Activated CD4-positive, alpha-beta T cell treated with anti-CD3 and anti-CD28 coated beads for 1 hour (primary cell): ENCODE measurements around the gene CELF5.
"Not testable (repeated sequence)": the region's sequence is repeated elsewhere in the genome, so short reads cannot be mapped to it uniquely, and the experiment has no call there.

Experiments
- DNase-seq: peaks from one replicate; pipeline ENCODE4 v3.0.0-alpha.2; 2020

The CELF5 gene

DNA sequence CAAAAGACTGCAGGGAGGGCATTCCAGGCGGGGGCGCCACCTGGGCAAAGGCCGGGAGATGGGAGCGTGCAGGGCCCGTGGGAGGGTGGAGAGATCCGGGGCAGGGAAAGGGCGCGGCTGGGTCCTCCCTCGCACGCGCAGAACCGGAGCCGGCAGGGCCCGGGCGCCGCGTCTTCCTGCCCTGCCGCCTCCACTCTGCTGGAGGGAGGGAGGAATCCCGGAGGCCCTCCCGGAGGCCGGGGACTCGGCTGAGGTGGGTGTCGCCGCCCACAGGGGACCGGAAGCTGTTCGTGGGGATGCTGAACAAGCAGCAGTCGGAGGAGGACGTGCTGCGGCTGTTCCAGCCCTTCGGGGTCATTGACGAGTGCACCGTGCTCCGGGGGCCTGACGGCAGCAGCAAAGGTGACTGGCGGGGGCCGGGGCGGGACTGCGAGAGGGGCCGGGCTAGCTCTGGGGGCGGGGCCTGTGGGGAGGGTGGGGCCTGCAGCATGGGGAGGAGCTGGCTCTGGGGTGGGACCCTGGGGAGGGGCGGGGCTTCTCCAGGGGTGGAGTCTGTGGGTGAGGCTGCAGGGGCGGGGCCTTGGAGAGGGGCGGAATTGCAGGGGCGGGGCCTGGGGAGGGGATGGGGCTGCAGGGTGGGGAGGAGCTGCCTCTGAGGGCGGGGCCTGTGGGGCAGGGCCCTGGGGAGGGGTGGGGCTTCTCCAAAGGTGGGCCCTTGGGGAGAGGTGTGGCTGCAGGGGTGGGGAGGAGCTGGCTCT lies 51.3 kb downstream of the CELF5 start:
- DNase-seq, result peak; percentile 85

DNA sequence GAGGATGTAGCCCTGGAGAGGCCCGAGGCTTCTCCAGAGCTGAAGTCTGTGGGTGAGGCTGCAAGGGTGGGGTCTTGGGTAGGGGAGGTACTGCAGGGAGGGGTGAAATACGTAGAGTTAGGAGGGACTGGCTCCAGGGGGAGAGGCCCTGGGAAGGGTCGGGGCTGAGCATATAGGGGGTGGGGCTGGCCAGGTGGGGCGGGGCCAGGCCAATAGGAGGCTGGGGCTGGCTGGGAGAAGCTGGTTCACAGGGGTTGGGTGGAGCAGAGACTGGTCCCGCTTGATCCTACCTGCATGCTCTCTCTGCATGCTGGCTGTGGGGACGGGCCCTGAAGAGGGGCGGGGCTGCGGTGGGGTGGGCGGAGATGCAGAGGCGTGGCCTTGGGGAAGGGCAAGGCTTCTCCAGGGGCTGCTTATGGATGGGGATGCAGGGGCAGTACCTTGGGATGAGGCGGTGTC lies 51.9 kb downstream of the CELF5 start:
- peak; percentile 29 for DNase-seq

DNA sequence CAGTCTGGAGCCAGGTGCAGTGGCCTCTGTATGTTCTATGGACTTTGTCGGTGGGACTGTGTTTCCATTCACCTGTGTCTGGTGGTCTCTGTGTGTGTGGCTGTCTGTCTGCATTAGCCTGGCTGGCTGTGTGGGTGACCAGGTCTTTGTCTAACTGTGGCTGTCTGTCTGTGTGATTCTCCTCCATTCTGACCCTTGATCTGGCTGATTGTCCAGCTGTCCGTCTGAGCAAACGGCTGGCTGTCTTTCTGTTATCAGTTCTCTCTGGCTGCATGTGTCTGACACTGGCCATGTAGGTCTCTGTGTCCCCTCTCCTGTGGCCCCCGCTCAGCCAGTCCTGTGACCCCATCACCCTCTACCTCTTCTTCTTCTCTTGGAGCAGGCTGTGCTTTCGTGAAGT lies 53.2 kb downstream of the CELF5 start:
- DNase-seq, result no peak

DNA sequence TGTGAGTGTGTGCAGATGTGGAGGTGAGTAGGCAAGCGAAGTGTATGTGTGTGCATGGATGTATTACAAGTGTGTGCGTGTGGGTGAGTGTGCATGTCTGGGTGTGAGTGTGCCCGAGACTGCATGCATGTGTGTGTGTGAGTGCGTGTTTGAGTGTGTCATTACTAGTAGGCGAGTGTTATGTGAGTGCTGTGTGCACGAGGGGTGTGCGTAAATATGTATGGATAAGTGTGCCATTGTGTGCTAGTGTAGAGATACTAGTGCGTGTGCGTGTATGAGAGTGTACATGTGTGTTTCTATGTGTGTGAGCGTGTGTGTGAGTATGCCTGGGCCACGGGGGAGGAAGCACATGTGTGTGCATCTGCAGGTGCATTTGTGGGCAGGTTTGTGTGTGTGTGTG lies 53.8 kb downstream of the CELF5 start:
- DNase-seq, result no peak

DNA sequence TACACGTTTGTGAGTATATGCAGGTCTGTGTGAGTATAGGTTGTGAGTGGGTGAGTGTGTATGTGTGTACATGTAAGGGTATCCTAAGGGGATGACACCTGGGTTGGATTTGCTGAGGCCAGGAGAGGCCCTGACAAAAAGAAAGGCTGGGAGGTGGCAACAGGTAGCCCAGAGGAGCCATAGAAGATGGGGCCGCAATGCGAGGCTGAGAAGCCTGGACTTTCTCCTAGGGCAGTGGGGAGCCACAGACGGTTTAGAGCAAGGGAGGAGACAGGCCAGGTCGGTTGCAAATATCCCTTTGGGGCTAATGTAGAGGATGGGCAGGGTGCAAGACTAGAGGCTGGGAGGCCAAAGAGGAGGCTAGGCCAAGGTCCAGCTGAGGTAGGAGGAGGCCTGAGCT lies 54.3 kb downstream of the CELF5 start:
- DNase-seq, result no peak

DNA sequence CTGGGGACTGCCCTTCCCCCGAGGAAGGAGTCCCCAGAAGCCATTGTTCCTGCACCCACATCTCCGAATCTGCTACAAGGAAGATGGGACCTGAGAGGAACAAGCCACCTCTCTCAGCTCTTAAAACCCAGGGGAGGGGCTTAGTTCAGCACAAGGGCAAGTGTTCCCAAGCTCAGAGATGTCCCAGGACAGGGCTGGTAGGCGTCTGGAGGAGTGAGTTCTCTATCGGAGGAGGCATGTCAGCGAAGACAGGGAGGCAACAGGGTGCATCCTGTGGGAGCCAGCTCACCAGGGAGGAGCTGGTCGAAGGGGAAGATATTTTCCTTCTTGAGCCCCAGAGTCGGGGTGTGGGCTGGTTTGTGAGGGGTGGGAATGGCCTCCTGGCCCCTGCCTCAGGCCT lies 54.8 kb downstream of the CELF5 start:
- no peak for DNase-seq

DNA sequence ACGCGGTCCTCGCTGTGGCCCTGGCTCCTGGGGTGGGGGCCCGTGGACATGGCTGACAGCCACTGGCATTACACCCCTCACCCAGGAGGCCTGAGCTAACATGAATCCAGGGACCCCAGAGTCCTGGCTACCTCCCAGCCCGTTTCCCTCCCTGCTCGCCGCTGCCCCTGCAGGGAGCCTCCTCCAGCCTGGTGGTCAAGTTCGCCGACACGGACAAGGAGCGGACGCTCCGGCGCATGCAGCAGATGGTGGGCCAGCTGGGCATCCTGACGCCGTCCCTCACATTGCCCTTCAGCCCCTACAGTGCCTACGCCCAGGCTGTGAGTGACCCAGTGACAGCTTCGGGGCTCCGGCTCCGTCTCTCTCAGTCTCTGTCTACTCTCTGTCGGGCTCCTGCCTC lies 56.6 kb downstream of the CELF5 start:
- DNase-seq, result no peak

DNA sequence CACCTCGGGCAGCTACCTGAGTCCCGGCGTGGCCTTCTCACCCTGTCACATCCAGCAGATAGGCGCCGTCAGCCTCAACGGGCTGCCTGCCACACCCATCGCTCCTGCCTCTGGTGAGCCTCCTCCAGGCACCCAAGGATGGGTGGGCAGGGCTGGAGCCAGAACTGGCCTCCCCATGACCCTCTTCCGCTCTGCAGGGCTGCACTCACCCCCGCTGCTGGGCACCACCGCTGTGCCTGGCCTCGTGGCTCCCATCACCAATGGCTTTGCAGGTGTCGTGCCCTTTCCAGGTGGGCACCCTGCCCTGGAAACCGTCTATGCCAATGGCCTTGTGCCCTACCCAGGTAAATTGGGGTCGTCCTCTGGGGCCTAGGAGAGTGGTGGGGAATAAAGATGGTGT lies 57.7 kb downstream of the CELF5 start:
- DNase-seq, result no peak

DNA sequence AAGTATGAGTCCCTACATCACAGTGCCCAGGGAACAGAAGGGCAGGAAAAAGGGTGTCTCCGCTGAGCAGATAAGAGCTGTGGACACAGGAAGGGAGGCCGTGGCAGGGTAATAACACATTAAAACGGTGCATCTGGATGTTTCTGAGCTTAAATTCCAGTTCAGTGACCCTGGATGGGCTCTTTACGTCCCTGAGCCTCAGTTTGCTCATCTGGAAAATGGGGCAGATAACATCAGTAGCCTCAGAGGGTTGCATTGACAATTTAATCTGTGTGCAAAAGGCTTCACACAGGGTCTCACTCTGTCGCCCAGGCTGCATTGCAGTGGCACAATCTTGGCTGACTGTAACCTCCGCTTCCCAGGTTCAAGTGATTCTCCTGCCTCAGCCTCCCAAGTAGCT lies 58.1 kb downstream of the CELF5 start:
- DNase-seq, result no peak

DNA sequence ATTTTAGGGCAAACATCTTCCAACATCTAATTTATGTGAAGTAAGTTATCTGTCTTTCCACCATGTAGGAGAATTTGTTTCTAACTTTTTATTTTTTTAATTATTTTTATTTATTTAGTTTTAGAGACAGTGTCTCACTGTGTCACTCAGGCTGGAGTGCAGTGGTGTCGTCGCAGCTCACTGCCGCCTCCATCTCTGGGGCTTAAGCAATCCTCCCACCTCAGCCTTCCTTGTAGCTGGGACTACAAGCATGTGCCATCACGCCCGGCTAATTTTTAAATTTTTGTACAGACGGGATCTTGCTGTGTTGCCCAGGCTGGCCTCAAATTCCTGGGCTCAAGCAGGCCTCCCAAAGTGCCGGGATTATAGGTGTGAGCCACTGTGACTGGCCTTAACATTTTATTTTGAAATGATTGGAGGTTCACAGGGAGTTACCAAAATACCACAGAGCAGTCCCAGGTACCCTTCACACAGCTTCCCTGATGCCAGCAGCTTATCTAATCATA lies 58.8 kb downstream of the CELF5 start:
- DNase-seq, result no peak

DNA sequence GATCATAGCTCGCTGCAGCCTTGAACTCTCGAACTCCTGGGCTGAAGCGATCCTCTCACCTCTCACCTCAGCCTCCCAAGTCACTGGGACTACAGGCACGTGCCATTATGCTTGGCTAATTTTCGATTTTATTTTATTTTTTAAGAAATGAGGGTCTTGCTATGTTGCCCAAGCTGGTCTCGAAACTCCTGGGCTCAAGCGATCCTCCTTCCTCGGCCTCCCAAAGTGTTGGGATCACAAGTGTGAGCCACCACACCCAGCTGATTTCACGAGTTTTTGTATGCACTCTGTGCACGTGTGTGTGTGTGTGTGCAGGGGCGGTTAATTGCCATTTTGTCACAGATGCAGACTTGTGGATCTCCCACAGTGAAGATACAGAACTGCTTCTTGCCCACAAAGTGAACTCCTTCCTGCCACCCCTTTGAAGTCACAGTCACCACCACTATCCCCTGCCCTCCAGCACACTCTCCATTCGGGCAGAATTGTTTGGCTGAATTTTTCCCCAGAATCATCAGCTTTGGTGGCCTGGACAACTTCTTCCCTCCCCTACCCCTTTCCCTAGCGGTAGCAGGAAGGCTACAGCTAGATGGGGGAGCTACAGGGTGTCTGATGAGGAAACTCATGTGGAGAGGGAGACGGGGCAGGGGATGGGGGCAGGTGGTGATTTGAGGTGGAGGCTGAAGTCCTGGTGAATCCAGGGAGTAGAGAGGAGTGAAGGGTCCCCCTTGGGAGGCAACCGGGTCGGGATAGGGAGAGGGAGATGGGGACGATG lies 59.6 kb downstream of the CELF5 start:
- DNase-seq, result no peak

DNA sequence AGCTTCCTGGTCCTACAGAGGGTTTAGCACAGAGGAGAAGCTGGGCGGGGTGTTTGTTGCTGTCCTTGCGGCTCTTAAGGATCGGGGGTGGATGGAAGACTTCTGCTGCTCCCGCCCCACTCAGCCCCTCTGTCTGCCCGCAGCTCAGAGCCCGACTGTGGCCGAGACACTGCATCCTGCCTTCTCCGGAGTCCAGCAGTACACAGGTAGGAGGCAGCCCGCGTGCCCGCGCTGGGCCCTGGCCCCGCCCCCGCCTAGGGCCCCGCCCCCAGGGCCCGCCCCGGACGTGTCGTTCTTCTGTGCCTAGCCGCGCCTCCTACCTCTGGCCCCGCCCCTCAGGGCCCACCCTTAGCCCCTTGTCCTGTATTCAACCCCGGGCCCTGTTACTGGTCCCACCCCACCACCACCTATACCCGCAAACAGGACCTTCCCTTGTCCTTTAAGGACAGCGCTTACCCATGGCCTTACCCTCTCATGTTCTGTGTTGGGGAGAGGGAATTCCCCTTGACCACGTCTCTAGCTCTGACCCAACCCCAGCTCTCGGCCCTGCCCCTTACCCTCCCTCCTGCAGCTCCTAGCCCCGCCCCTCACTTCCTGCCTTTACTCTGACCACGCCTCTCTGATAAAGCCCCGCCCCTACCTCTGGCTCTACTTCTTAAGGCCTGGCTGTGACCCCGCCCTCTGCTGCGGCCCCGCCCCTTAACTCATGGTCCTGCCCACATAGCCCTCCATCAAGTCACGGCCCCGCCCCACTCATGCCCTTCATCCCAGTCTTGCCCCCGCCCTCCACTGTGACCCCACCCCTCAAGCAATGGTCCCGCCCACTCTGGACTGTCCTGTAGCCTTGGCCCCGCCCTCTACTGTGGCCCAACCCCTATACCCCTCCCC lies 60.5 kb downstream of the CELF5 start:
- DNase-seq, result peak; percentile 31

DNA sequence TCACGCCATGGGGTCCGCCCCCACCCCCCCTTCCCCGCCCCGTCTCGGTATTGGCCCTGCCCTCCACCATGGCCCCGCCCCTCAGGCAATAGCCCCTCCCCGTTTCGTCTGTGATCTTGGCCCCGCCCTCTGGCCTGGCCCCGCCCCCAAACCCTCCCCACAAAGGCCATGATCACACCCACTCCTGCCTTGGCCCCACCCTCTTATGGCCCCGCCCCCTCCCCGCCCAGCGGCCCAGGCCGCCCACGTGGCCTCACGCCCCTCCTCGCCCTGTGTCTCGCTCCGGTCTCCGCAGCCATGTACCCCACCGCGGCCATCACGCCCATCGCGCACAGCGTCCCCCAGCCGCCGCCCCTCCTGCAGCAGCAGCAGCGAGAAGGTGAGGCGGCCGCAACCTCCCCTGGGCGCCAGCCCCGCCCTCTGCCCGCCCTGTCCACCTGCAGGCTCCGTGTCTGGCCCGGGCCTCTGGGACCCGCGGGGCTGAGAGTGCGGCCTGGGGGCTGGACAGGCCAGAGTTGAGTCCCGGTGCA lies 61.3 kb downstream of the CELF5 start:
- DNase-seq, result no peak

DNA sequence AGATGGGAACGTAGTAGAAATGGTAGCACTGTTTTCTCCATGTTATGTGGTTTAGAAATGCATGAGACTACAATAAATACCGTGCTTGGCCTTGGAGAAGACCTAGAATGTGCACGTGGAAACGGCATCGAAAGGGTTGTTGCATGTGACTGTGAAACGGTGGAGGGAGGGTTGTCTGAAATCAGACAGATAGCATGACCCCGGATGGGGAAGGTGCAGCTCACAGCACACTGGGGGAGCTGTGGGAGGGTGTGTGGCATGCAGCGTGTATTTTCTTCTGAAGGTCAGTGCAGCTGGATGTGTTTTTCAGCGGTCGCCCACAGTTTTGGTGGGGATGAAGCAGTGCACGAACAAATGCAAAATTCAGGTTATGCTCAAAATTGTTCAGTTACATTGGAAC lies 63.4 kb downstream of the CELF5 start:
- no peak for DNase-seq

DNA sequence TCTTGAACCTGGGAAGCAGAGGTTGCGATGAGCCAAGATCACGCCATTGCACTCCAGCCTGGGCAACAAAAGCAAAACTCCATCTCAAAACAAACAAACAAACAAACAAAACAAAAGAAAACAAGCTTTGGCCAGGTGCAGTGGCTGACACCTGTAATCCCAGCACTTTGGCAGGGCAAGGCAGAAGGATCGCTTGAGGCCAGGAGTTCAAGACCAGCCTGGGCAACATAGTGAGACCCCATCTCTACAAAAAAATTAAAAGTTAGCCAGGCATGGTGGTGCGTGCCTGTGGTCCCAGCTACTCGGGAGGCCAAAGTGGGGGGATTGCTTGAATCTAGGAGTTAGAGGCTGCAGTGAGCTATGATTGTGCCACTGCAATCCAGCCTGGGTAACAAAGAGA lies 64.0 kb downstream of the CELF5 start:
- not testable (repeated sequence) for DNase-seq

DNA sequence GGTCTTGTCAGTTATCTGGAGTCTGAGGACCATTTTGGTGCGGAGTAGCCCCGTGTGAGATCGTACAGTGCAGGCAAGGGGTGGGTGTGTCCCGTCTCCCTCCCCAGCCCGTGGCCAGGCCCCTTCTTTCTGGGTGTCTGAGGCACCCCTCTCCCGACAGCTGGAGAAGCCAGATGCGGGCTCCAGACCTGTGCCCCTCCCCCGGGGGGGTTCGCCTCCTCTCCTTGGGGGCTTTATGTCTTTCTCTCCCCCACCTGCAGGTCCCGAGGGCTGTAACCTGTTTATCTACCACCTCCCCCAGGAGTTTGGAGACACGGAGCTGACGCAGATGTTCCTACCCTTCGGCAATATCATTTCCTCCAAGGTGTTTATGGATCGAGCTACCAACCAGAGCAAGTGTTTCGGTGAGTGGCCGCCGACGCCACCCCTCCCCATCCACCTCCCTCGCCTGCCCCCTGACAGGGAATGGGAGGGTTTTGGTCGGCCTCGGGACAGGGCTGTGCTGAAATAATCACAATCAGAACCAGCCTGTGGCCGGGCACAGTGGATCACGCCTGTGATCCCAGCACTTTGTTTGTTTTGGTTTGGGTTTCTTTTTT lies 65.6 kb downstream of the CELF5 start:
- no peak for DNase-seq

DNA sequence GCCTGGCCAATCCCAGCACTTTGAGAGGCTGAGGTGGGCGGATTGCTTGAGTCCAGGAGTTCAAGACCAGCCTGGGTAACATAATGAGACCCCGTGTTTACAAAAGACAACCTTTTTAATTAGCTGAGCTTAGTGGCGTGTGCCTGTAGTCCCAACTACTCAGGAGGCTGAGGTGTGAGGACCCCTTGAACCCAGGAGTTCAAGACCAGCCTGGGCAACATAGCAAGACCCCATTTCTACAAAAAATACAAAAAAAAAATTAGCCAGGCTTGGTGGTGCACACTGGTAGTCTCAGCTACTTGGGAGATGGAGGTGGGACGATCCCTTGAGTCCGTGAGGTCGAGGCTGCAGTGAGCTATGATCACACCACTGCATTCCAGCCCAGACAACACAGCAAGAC lies 66.4 kb downstream of the CELF5 start:
- not testable (repeated sequence) for DNase-seq

DNA sequence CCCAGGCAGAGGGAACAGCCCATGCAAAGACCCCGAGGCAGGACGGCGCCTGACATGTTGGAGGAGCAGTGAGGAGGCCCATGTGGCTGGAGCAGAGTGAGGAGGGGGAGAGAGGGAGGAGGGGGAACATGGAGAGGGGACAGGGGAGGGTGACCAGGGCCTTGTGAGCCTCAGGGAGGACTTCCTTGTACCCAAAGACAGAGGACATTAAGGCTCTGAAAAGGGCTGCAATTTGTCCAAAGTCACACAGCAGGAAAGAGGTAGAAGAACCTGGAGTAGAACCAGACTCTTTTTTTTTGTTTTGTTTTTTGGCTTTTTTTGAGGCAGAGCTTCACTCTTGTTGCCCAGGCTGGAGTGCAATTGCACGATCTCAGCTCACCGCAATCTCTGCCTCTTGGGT lies 67.2 kb downstream of the CELF5 start:
- DNase-seq, result no peak

DNA sequence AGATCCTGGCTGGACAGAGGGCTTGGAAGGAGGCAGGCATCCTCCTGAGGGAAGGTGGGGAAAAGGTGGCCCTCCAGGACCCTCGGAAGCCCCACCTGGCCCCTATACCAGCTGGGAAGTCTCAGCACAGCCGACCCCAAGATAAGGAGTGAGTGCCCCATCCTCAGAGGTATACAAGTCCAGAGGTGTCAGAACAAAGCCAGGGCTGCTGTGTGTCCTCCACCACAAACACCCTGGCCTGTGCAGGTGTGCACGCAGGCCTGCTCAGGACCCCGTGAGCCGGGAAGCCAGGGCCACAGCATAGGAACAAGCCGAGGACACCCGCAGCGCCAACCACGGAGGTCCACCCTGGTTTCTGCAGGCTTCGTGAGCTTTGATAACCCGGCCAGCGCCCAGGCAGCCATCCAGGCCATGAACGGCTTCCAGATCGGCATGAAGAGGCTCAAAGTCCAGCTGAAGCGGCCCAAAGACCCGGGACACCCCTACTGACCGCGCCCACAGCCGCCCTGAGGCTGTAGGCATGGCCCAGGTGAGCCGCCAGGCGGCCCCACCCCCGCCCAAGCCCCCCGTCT lies 68.6 kb downstream of the CELF5 start:
- DNase-seq, result no peak

DNA sequence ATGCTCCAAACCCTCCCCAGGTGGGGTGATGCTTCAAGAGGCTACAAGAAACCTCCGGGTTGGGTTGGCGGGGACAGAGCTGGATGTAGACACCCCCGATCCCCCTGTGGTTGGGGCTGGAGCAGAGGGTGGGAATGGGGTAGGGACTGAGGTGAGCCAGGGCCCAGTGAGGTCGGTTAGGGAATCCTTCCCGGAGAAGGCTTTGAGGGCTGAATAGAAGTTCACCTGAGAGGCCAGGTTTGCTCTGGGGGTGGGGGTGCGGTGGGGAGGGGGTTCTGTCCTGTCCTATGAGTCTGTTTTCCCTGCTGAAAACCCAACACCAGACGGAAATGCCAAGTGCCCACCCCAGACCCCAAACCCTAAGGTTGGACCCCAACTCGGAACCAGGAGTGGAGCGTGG lies 69.1 kb downstream of the CELF5 start:
- DNase-seq, result no peak

DNA sequence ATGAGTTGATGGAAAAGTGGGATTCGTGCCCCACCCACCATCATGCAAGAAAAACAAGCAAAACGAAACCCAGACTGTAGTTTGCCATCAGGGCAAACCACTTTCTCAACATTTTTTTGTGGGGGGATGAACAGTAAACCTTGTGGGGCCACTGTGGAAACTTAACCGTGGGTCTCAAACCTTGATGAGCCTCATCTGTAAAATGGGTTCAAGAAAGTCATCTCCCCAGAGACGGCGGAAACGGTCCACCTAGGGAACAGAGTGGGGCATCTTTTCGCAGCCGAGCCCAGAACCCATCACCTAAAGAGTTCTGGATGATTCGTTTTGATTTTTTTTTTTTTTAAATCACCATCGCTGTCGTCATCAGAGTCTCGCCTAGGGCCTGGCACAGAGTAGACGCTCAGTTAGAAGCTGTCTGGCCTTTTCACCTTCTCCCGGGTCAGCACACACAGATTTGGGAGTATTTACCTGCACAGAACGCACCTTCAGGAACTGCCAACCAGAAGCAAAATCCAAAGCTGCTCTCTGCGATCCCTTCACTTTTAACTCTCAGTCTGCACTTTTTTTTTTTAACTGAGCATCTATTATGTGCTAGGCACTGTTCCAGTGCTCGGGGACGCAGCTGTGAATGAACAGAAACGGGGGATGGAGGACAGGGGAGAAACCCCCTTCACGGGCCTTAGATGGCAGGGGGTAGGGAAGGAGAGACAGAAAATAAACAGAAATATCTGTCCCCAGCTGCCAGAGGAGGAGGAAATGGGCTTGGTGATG lies 69.8 kb downstream of the CELF5 start:
- no peak for DNase-seq
